HepG2 (cell line): Measurements from ENCODE around the gene NACC2. TPM values are rescaled to one million over a fixed set of nuclear protein-coding genes. Genes with fewer than 3 reads are reported as not detected.
A peak's percentile ranks its signal among the peaks of the same experiment; 100 is the strongest.

ENCODE experiments used
- MAX ChIP-seq: IDR thresholded peaks from 2 replicates; pipeline ENCODE4 v1.6.1; 2012; ENCODE audit warnings: inconsistent platforms
- PHF8 ChIP-seq: sonication (generic); formaldehyde crosslinking; IDR thresholded peaks from 2 replicates; pipeline ENCODE4 v1.5.0; 2020; ENCODE audit warnings: missing genetic modification reagents
- PITX1 ChIP-seq: sonication (generic); formaldehyde crosslinking; IDR thresholded peaks from 2 replicates; pipeline ENCODE4 v1.5.1; 2020; ENCODE audit warnings: mild to moderate bottlenecking, missing genetic modification reagents
- POGK ChIP-seq: sonication (generic); formaldehyde crosslinking; conservative IDR thresholded peaks from 2 replicates; pipeline ENCODE4 v1.8.0; 2022; ENCODE audit warnings: mild to moderate bottlenecking, moderate library complexity, missing genetic modification reagents
- POLR2AphosphoS2 ChIP-seq: IDR thresholded peaks from 2 replicates; pipeline ENCODE4 v1.6.1; 2011; ENCODE audit warnings: low read depth, low read length, improper control_type of control experiment
- SMARCC2 ChIP-seq: fragments of 450-650 bp; IDR thresholded peaks from 2 replicates; pipeline ENCODE4 v1.6.1; 2017; ENCODE audit warnings: antibody characterized with exemption, mild to moderate bottlenecking
- TBX2 ChIP-seq: sonication (generic); formaldehyde crosslinking; IDR thresholded peaks from 2 replicates; pipeline ENCODE4 v1.5.0; 2020; ENCODE audit warnings: missing genetic modification reagents, mild to moderate bottlenecking, borderline replicate concordance
- TCF7 ChIP-seq: sonication (generic); IDR thresholded peaks from 2 replicates; pipeline ENCODE4 v1.6.1; 2016; ENCODE audit warnings: antibody characterized with exemption, low read depth
- THRA ChIP-seq: sonication (generic); formaldehyde crosslinking; IDR thresholded peaks from 2 replicates; pipeline ENCODE4 v1.4.0; 2020; ENCODE audit warnings: missing genetic modification reagents, borderline replicate concordance
- ZFP36L2 ChIP-seq: sonication (generic); formaldehyde crosslinking; IDR thresholded peaks from 2 replicates; pipeline ENCODE4 v1.4.0; 2020; ENCODE audit warnings: missing genetic modification reagents
- ZMAT5 ChIP-seq: sonication (generic); formaldehyde crosslinking; IDR thresholded peaks from 2 replicates; pipeline ENCODE4 v1.5.0; 2020; ENCODE audit warnings: mild to moderate bottlenecking, low read depth, missing genetic modification reagents, borderline replicate concordance
- ZMYM4 ChIP-seq: sonication (generic); formaldehyde crosslinking; IDR thresholded peaks from 2 replicates; pipeline ENCODE4 v1.8.1; 2023; ENCODE audit warnings: mild to moderate bottlenecking, missing genetic modification reagents
- ZNF263 ChIP-seq: sonication (generic); formaldehyde crosslinking; IDR thresholded peaks from 2 replicates; pipeline ENCODE4 v1.4.0; 2020; ENCODE audit warnings: missing genetic modification reagents
- ZNF274 ChIP-seq: sonication (generic); formaldehyde crosslinking; IDR thresholded peaks from 2 replicates; pipeline ENCODE4 v1.5.1; 2020; ENCODE audit warnings: mild to moderate bottlenecking, missing genetic modification reagents
- ZNF280D ChIP-seq: sonication (generic); formaldehyde crosslinking; IDR thresholded peaks from 2 replicates; pipeline ENCODE4 v1.5.1; 2020; ENCODE audit warnings: mild to moderate bottlenecking, missing genetic modification reagents
- ZNF3 ChIP-seq: IDR thresholded peaks from 2 replicates; pipeline ENCODE4 v1.7.0; 2017; ENCODE audit warnings: inconsistent platforms
- ZNF382 ChIP-seq: sonication (generic); formaldehyde crosslinking; IDR thresholded peaks from 2 replicates; pipeline ENCODE4 v1.5.0; 2020; ENCODE audit warnings: missing genetic modification reagents, mild to moderate bottlenecking, borderline replicate concordance
- ZNF550 ChIP-seq: sonication (generic); formaldehyde crosslinking; IDR thresholded peaks from 2 replicates; pipeline ENCODE4 v1.4.0; 2020; ENCODE audit warnings: mild to moderate bottlenecking, missing genetic modification reagents, borderline replicate concordance
- ZNF670 ChIP-seq: sonication (generic); formaldehyde crosslinking; IDR thresholded peaks from 2 replicates; pipeline ENCODE4 v1.8.0; 2022; ENCODE audit warnings: mild to moderate bottlenecking, missing genetic modification reagents, borderline replicate concordance
- ZNF770 ChIP-seq: sonication (generic); formaldehyde crosslinking; IDR thresholded peaks from 2 replicates; pipeline ENCODE4 v1.5.0; 2020; ENCODE audit warnings: mild to moderate bottlenecking, missing genetic modification reagents
- ZNF776 ChIP-seq: sonication (generic); formaldehyde crosslinking; IDR thresholded peaks from 2 replicates; pipeline ENCODE4 v1.4.0; 2020; ENCODE audit warnings: mild to moderate bottlenecking, missing genetic modification reagents
- ZNF879 ChIP-seq: sonication (generic); formaldehyde crosslinking; IDR thresholded peaks from 2 replicates; pipeline ENCODE4 v1.8.1; 2023; ENCODE audit warnings: missing genetic modification reagents
- polyA plus RNA-seq, 8 experiments: library from polyadenylated mRNA; depleted of rRNA in 3 of 8; stranded (reverse) in 7 of 8; unstranded in 1 of 8; fragments of >200 nt; fragmentation: Illumina TruSeq in 4 of 8; extraction: Trizol in 4 of 8; gene quantifications; 2 replicates each; pipeline versions ENCODE4 v1.2.1 to v1.2.3, GENCODE V29; 2011 to 2016; ENCODE audit warnings: low read depth in 4 of 8, missing spikeins in 1 of 8, mixed read lengths in 1 of 8; ENCODE audit not compliant: insufficient read depth in 1 of 8
- total RNA-seq, 5 experiments: library from RNA; depleted of rRNA; stranded (reverse); fragments of >200 nt; fragmentation: Illumina TruSeq; extraction: Trizol; gene quantifications; 2 replicates each; pipeline ENCODE4 v1.2.3, GENCODE V29; 2016; ENCODE audit warnings: low read depth in 1 of 5

NACC2 gene
- total and polyA plus RNA-seq, 2 of the 13 experiments (the other 11 are each of a cell fraction or from before 2014, with no cell fraction given): 5.9 to 12.3 TPM

- TF ChIP-seq PITX1 (peak; percentile 39; the same call in 1 of the 2 replicates), ZNF670 (CRISPR knock-in tag) (no peak), THRA (CRISPR knock-in tag) (no peak), ZNF776 (CRISPR knock-in tag) (peak; percentile 51; the same call in 1 of the 2 replicates), POLR2AphosphoS2 (no peak), ZMAT5 (no peak), ZNF382 (CRISPR knock-in tag) (no peak), ZNF274 (CRISPR knock-in tag) (no peak), ZNF770 (CRISPR knock-in tag) (peak; percentile 93), ZNF280D (CRISPR knock-in tag) (0 out of 2 replicates have a peak, but pooled peaks have one; percentile 38), SMARCC2 (no peak), ZNF3 (CRISPR knock-in tag) (no peak), ZNF550 (CRISPR knock-in tag) (no peak), TCF7 (no peak), ZNF263 (CRISPR knock-in tag) (peak; percentile 75), POGK (no peak), PHF8 (CRISPR knock-in tag) (no peak), ZNF879 (CRISPR knock-in tag) (no peak), TBX2 (CRISPR knock-in tag) (peak; percentile 33; the same call in 1 of the 2 replicates), ZFP36L2 (CRISPR knock-in tag) (no peak), ZMYM4 (CRISPR knock-in tag) (no peak), MAX (peak; percentile 60; the same call in 1 of the 2 replicates)
Observed at GRCh38 chr9:136002881-136003280, 92.2 kb downstream of the NACC2 start (continued).
